ENCODE measurements around the gene ACOX3. TPM values are rescaled to one million over a fixed set of nuclear protein-coding genes. Genes with fewer than 3 reads are reported as not detected.

Gene ACOX3
- total and polyA plus RNA-seq, 2 of the 8 experiments (the other 6 are each of a cell fraction or from before 2014, with no cell fraction given) = 2.5 to 9.9 TPM

- Histone ChIP-seq H2AFZ (ENCODE audit: low read length) (no peak overlapping the region), H3K79me2 (ENCODE audit: control insufficient read depth in 1 of 2, insufficient read depth in 2 of 2, low read length in 2 of 2) (no peaks in the 10 kb centered on the region), H3K23ac (ENCODE audit: insufficient read length) (no peak overlapping the region), H2AK5ac (ENCODE audit: low read depth, low read length) (no peak overlapping the region), H3K27ac (ENCODE audit: low read depth, low read length) (no peak overlapping the region), H4K8ac (ENCODE audit: extremely low read depth, insufficient read depth, low read length) (no peak overlapping the region), H2BK120ac (replicated peaks; ENCODE audit: low read depth, low read length) (no peak overlapping the region), H3K4me3 (ENCODE audit: extremely low read depth in 1 of 4, insufficient read depth in 2 of 4, low read depth in 3 of 4, low read length in 4 of 4) (no peak overlapping the region), H4K91ac (replicated peaks; ENCODE audit: insufficient read length, low read length) (no peak overlapping the region), H3K9me3 (ENCODE audit: insufficient read depth in 2 of 2, low read depth in 1 of 2, low read length in 1 of 2) (peaks cover 0 to 4% of the 10 kb centered on the region in 2 experiments; a peak in 1 of 4 replicates), H3K27me3 (replicated peaks in 1 of 4; ENCODE audit: control insufficient read depth in 3 of 4, extremely low read depth in 1 of 4, insufficient read depth in 3 of 4, low read length in 3 of 4) (no peaks in the 10 kb centered on the region), H3K23me2 (ENCODE audit: low read depth, low read length) (no peaks in the 10 kb centered on the region), H3K14ac (ENCODE audit: insufficient read length) (no peak overlapping the region), H3K4me2 (ENCODE audit: insufficient read depth in 1 of 2, low read depth in 2 of 2, low read length in 2 of 2) (no peak overlapping the region), H4K5ac (ENCODE audit: insufficient read length, low read depth, low read length) (no peak overlapping the region), H3K9ac (replicated peaks in 1 of 4; ENCODE audit: extremely low read depth in 1 of 4, low read depth in 3 of 4, low read length in 3 of 4) (no peak overlapping the region), H3K79me1 (ENCODE audit: low read depth, low read length) (no peaks in the 10 kb centered on the region), H3K56ac (replicated peaks; ENCODE audit: insufficient read length, low read depth, low read length) (no peak overlapping the region), H4K20me1 (replicated peaks in 1 of 2; ENCODE audit: control insufficient read depth in 1 of 2, insufficient read depth in 2 of 2, low read length in 2 of 2) (no peaks in the 10 kb centered on the region), H2BK5ac (ENCODE audit: low read depth, low read length) (no peak overlapping the region), H3K4ac (replicated peaks; ENCODE audit: insufficient read length, low read depth, low read length) (no peak overlapping the region), H2BK12ac (ENCODE audit: low read depth, low read length) (no peak overlapping the region), H3K18ac (ENCODE audit: extremely low read depth, low read length) (no peak overlapping the region), H3K4me1 (replicated peaks in 1 of 4; ENCODE audit: control insufficient read depth in 3 of 4, insufficient read depth in 4 of 4, low read length in 3 of 4) (no peaks in the 10 kb centered on the region), H3K36me3 (ENCODE audit: control insufficient read depth in 2 of 4, insufficient read depth in 4 of 4, low read length in 3 of 4) (no peaks in the 10 kb centered on the region), H2BK15ac (ENCODE audit: low read length) (no peak overlapping the region), H2BK20ac (ENCODE audit: low read length) (no peak overlapping the region)
- WGBS, 2 experiments (ENCODE audit: extremely low coverage in 1 of 2, insufficient coverage in 1 of 2, insufficient read length in 1 of 2, insufficient replicate concordance in 2 of 2, low coverage in 1 of 2, low lambda C conversion rate in 2 of 2, missing lambda C conversion rate in 1 of 2) = 91% methylated on average over 11 of the region's 12 CpGs; no CpG with 5 or more reads in 1 of the 2 experiments
- DNase-seq (ENCODE audit: low read depth in 1 of 2, low spot score in 2 of 2) (no peak), FAIRE-seq (no peak)
- ChIA-PET POLR2A (ENCODE audit: partially characterized antibody) (no interaction called here), CTCF (ENCODE audit: partially characterized antibody) (interaction anchor here (0.9 to 3.0 kb wide), 6 partner anchors 9 to 70 kb away, joined by 3 to 13 read pairs (median 6); no protein-coding TSS in a partner anchor)
- TF ChIP-seq ASH2L (IDR thresholded peaks at IDR 0.05; ENCODE audit: low read length) (no peak), KDM1A (IDR thresholded peaks at IDR 0.05; ENCODE audit: borderline replicate concordance, low read length) (no peak), SIN3A (conservative IDR thresholded peaks at IDR 0.05 in 1 of 2, IDR thresholded peaks at IDR 0.05 in 1 of 2; ENCODE audit: low read depth in 1 of 2, low read length in 2 of 2) (no peak), BCL11A (IDR thresholded peaks at IDR 0.05; ENCODE audit: low read depth in 2 of 2, low read length in 2 of 2) (no peak), TAF1 (IDR thresholded peaks at IDR 0.05; ENCODE audit: low read depth, low read length) (no peak), POU5F1 (IDR thresholded peaks at IDR 0.05; ENCODE audit: low read depth, low read length) (no peak), GABPA (IDR thresholded peaks at IDR 0.05; ENCODE audit: borderline replicate concordance, insufficient read depth, low read length) (no peak), NRF1 (IDR thresholded peaks at IDR 0.05; ENCODE audit: low read depth, low read length) (no peak)
Observed at GRCh38 chr4:8332038-8332857, 108.3 kb downstream of the ACOX3 start.
